Caco-2 (cell line): ENCODE measurements around the gene KLHL24. TPM values are rescaled to one million over a fixed set of nuclear protein-coding genes. Genes with fewer than 3 reads are reported as not detected.

Source experiments
- BruUV-seq: library from RNA; stranded (reverse); fragments of 400-500 nt; replicated peaks from 2 replicates; lab custom pipeline; 2021; lab: Mats Ljungman, UMichigan
- CTCF ChIA-PET: fragments of 300-600 bp; sonication (Branson Sonifier 250); formaldehyde crosslinking; loops from one replicate; lab custom pipeline; 2022; ENCODE audit warnings: antibody characterized with exemption; lab: Charles Lee
- POLR2A ChIA-PET: fragments of 300-600 bp; sonication (Branson Sonifier 250); formaldehyde crosslinking; loops from one replicate; lab custom pipeline; 2022; ENCODE audit warnings: antibody characterized with exemption; lab: Charles Lee
- DNase-seq, 2 experiments: peaks; one replicate each; pipeline versions ENCODE4 v3.0.0 to v3.0.0-alpha.2; 2020 to 2022
- H3K27me3 ChIP-seq: replicated peaks from 2 replicates; pipeline ENCODE4 v1.6.0; 2011; ENCODE audit warnings: low read length; ENCODE audit not compliant: control insufficient read depth, insufficient read depth
- H3K36me3 ChIP-seq: 2 replicates; pipeline ENCODE4 v1.5.1; 2011; ENCODE audit warnings: low read length; ENCODE audit not compliant: control insufficient read depth, insufficient read depth
- H3K4me1 ChIP-seq: fragments of 250-450 bp; sonication (Bioruptor Pico); 2 replicates; pipeline ENCODE4 v1.5.1; 2020; ENCODE audit warnings: mild to moderate bottlenecking
- H3K4me3 ChIP-seq: 2 replicates; pipeline ENCODE4 v1.5.1; 2011; ENCODE audit warnings: low read depth, mild to moderate bottlenecking, control low read depth, low read length
- H3K9me3 ChIP-seq: fragments of 250-450 bp; sonication (Bioruptor Pico); 2 replicates; pipeline ENCODE4 v1.5.1; 2020; ENCODE audit warnings: mild to moderate bottlenecking, moderate library complexity
- H3K27ac Mint-ChIP-seq: one replicate; pipeline ENCODE4 v1.8.0; 2022; ENCODE audit warnings: mixed read lengths; ENCODE audit not compliant: unreplicated experiment
- H3K27me3 Mint-ChIP-seq: one replicate; pipeline ENCODE4 v1.8.0; 2022; ENCODE audit warnings: mixed read lengths; ENCODE audit not compliant: insufficient read depth, unreplicated experiment
- H3K36me3 Mint-ChIP-seq: one replicate; pipeline ENCODE4 v1.8.0; 2022; ENCODE audit warnings: mild to moderate bottlenecking, mixed read lengths; ENCODE audit not compliant: insufficient read depth, unreplicated experiment
- H3K4me1 Mint-ChIP-seq: one replicate; pipeline ENCODE4 v1.8.0; 2022; ENCODE audit warnings: low read depth, mixed read lengths; ENCODE audit not compliant: unreplicated experiment
- H3K4me3 Mint-ChIP-seq: one replicate; pipeline ENCODE4 v1.8.0; 2022; ENCODE audit warnings: mild to moderate bottlenecking, moderate library complexity, mixed read lengths; ENCODE audit not compliant: unreplicated experiment
- H3K9me3 Mint-ChIP-seq: one replicate; pipeline ENCODE4 v1.8.0; 2022; ENCODE audit warnings: mixed read lengths; ENCODE audit not compliant: unreplicated experiment
- CTCF ChIP-seq, 2 experiments: fragments of 200-600 bp in 1 of 2; IDR thresholded peaks; 1 replicate in 1 of 2; 2 replicates in 1 of 2; pipeline versions ENCODE4 v1.5.1 to v1.8.0; 2011 to 2022; ENCODE audit warnings: antibody characterized with exemption in 1 of 2, control low read depth in 1 of 2, inconsistent platforms in 1 of 2, low read depth in 1 of 2, low read length in 1 of 2, mild to moderate bottlenecking in 1 of 2, moderate library complexity in 1 of 2; ENCODE audit not compliant: insufficient read depth in 1 of 2, severe bottlenecking in 1 of 2, unreplicated experiment in 1 of 2
- intact Hi-C: fragments of 100-400 bp; cut with micrococcal nuclease; formaldehyde crosslinking; loops from one replicate; pipeline ENCODE4 v1.10.0; 2022; ENCODE audit not compliant: unreplicated experiment
- total RNA-seq: library from RNA; stranded (reverse); gene quantifications from 2 replicates; pipeline ENCODE4 v1.2.3, GENCODE V29; 2022

KLHL24 gene
- total RNA-seq, 1 experiment from 2014 or later = 17.6 TPM

- BruUV-seq = TSS peak; percentile 26
These were observed 15.1 kb downstream of the KLHL24 start for GRCh38 chr3:183650554-183650953.

GRCh38 chr3:183653209-183654064, 18.0 kb downstream of the KLHL24 start:
- Histone ChIP-seq H3K27me3 (no peaks in the 10 kb centered on the region), H3K4me3 (no peak overlapping the region), H3K36me3 (no peaks in the 10 kb centered on the region; the same call in 1 of the 2 replicates), H3K9me3 (peaks cover 24% of the 10 kb centered on the region), H3K4me1 (no peaks in the 10 kb centered on the region)
- DNase-seq = peak in 1 of 2 experiments; percentile 37
- intact Hi-C loops = no loop called here
- TF ChIP-seq CTCF (IDR thresholded peaks at IDR 0.05; ENCODE audit: insufficient read depth in 1 of 2, low read depth in 1 of 2, low read length in 1 of 2, severe bottlenecking in 1 of 2, unreplicated experiment in 1 of 2) = no peak
- H3K27ac Mint-ChIP-seq = no peak overlapping the region
- H3K4me1 Mint-ChIP-seq = no peaks in the 10 kb centered on the region
- no peak overlapping the region for H3K4me3 Mint-ChIP-seq
- H3K27me3 Mint-ChIP-seq = no peaks in the 10 kb centered on the region
- ChIA-PET POLR2A (no interaction called here), CTCF (no interaction called here)
- peaks cover 13% of the 10 kb centered on the region for H3K36me3 Mint-ChIP-seq
- H3K9me3 Mint-ChIP-seq = peaks cover 44% of the 10 kb centered on the region
- BruUV-seq = no TSS peak

More at GRCh38 chr3:183650554-183650953, 15.1 kb downstream of the KLHL24 start:
- TF ChIP-seq CTCF (IDR thresholded peaks at IDR 0.05; ENCODE audit: insufficient read depth in 1 of 2, low read depth in 1 of 2, low read length in 1 of 2, severe bottlenecking in 1 of 2, unreplicated experiment in 1 of 2) = no peak
- Mint-ChIP-seq H3K4me3 (no peak overlapping the region), H3K9me3 (peaks cover 35% of the 10 kb centered on the region), H3K27ac (no peak overlapping the region), H3K36me3 (peaks cover 13% of the 10 kb centered on the region), H3K4me1 (no peaks in the 10 kb centered on the region), H3K27me3 (no peaks in the 10 kb centered on the region)
- Histone ChIP-seq H3K27me3 (no peaks in the 10 kb centered on the region), H3K36me3 (no peaks in the 10 kb centered on the region; the same call in 1 of the 2 replicates), H3K9me3 (peaks cover 24% of the 10 kb centered on the region), H3K4me1 (no peaks in the 10 kb centered on the region), H3K4me3 (no peak overlapping the region)
- ChIA-PET POLR2A (no interaction called here), CTCF (no interaction called here)
- DNase-seq = no peak
- intact Hi-C loops = no loop called here

GRCh38 chr3:183654727-183655126, 19.3 kb downstream of the KLHL24 start:
- DNase-seq = no peak
- peaks cover 40% of the 10 kb centered on the region for H3K9me3 Mint-ChIP-seq
- no peak for TF ChIP-seq CTCF (IDR thresholded peaks at IDR 0.05; ENCODE audit: insufficient read depth in 1 of 2, low read depth in 1 of 2, low read length in 1 of 2, severe bottlenecking in 1 of 2, unreplicated experiment in 1 of 2)
- no TSS peak for BruUV-seq
- Histone ChIP-seq H3K9me3 (peaks cover 24% of the 10 kb centered on the region), H3K27me3 (no peaks in the 10 kb centered on the region), H3K4me1 (no peaks in the 10 kb centered on the region), H3K36me3 (no peaks in the 10 kb centered on the region; the same call in none of the 2 replicates), H3K4me3 (no peak overlapping the region)
- H3K4me3 Mint-ChIP-seq = no peak overlapping the region
- H3K4me1 Mint-ChIP-seq = no peaks in the 10 kb centered on the region
- no peak overlapping the region for H3K27ac Mint-ChIP-seq
- intact Hi-C loops = no loop called here
- H3K36me3 Mint-ChIP-seq = peaks cover 13% of the 10 kb centered on the region
- POLR2A ChIA-PET = interaction anchor here (0.6 kb wide), 1 partner anchor 1897 kb away, joined by 4 read pairs; the partner anchor contains the start of gene LIPH
- CTCF ChIA-PET = no interaction called here
- H3K27me3 Mint-ChIP-seq = no peaks in the 10 kb centered on the region
